ENCODE data around the gene CMTM1.

DNA sequence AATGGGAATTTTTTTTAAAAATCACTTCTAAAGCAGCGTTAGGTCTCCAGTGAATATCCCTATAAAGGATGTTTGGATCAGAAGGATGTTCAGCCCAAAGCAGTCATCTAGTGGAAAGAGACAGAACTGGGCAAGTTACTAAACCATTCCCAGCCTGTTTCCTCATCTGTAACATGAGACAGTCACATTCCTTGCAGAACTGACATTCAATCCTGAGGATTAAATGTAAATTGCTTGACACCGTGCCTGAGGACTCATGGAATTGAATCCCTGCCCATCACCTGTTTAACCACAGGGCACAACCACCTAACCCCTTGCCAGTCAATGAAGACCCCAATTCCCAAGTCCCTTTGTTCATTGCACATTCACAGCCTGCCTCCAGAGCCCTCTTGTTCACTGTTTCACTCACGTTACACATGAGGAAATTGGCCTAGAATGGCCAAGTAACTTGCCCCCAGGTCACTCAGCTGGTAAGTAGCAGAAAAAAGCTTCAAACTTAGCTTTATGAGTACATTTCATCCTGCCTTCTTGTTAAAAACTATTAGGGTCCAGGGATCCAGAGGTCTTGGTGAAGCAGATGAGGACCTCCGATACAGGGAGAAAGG, 14.5 kb downstream of the CMTM1 start:
- TF ChIP-seq, protein P1, sequence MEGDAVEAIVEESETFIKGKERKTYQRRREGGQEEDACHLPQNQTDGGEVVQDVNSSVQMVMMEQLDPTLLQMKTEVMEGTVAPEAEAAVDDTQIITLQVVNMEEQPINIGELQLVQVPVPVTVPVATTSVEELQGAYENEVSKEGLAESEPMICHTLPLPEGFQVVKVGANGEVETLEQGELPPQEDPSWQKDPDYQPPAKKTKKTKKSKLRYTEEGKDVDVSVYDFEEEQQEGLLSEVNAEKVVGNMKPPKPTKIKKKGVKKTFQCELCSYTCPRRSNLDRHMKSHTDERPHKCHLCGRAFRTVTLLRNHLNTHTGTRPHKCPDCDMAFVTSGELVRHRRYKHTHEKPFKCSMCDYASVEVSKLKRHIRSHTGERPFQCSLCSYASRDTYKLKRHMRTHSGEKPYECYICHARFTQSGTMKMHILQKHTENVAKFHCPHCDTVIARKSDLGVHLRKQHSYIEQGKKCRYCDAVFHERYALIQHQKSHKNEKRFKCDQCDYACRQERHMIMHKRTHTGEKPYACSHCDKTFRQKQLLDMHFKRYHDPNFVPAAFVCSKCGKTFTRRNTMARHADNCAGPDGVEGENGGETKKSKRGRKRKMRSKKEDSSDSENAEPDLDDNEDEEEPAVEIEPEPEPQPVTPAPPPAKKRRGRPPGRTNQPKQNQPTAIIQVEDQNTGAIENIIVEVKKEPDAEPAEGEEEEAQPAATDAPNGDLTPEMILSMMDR (conservative IDR thresholded peaks at IDR 0.05): no peak; the same call in 1 of the 2 replicates
- TF ChIP-seq ZFX (IDR thresholded peaks at IDR 0.05): no peak

Measured in C4-2B (cell line).